ENCODE data around the gene SMOC2.

Gene SMOC2

DNA sequence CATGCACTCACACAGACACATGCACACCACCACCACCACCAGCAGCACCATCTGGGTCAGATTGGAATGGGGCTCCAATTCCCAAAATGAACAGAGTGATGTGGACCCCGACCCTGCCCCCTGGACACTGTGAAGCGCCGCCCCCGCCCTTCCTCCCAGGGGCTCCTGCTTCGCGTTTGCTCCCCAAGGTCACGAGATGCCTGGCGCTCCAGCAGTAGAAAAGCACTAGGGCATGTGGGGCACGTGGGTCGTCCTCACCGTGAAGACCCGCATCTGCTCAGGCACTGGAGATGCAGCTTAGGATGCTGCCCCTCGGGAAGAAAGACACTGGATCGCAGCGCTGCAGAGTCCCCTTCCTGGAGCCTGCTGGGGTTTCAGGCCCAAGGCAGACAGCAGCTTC is 184.0 kb downstream of the SMOC2 start:
- DNase-seq (ENCODE audit: low read depth in 2 of 2), result no peak

DNA sequence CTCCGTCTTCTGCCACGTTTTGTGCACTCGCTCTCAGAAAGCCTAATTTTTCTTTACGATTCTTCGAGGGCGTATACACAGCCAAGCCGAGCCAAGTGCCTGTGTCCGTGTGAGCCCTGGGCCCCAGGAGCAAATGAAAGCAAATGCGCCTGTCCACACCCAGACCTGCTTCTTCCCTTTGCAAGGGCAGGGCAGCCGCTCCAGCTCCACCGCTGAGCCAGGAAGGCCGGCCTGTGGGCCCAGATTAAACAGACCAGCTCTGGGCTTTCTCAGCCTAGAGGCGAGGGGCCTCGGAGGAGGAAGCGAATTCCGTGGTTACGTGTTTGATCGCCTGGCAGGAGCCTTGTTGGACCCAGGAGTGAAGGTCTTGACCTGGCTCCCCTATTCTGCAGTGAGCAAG is 184.6 kb downstream of the SMOC2 start:
- no peak for DNase-seq (ENCODE audit: low read depth in 2 of 2)

DNA sequence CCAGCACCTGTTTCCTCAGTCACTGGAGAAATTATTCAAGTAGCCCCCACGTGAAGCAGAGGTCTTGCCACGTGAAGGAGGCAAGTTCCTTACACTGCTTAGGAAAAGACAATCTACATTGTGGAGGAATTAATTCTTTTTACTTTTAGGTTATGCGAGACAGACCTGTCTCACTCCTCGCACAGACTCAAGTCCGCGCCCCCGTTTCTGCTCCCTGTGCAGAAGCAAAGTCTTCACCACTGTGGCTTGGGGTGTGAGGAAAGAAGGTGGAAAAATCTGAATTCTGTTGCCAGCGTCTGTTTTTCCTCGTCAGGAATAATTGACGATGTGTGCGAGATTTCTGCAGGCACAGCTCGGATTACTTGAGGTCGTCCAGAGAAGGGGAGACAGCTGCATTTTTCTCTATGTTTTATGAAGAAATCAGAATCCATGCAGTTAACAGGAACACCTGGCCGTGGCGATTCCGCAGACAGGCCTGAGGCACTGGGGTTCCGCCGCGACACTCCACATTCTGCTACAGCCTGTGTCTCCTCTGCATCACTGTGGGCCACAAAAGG is 185.1 kb downstream of the SMOC2 start:
- no peak for DNase-seq (ENCODE audit: low read depth in 2 of 2)

DNA sequence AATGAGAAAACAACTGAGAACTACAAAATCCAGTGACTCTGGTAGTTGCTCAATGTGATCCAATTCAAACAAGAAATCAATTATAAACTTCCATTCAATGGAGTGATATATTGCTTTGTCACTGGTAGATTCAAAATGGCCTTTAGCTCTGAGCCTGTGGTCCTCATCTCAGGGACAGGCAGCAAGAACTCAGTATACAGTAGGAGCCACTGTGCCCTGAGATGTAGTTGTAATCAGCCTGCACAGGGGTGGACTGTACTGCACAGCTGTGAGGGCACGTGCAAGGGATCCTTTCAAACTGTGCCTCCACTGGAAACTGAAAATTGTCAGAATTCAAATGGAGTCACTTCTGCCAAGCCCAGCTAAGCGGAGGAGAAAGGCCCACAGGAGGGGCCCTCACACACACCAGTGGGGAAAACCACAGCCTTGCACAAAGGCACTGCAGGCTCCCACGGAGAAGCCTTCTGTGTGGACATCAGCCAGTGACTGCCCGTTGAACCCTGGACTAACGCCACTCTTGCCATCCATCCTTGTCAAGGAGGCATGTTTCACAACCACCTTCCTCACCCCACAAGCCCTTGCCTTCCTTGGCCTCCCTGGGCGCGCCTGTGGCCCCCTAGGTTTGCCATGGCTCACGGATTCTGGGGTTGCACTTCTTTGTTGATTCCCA is 186.7 kb downstream of the SMOC2 start:
- DNase-seq (ENCODE audit: low read depth in 2 of 2), result no peak

DNA sequence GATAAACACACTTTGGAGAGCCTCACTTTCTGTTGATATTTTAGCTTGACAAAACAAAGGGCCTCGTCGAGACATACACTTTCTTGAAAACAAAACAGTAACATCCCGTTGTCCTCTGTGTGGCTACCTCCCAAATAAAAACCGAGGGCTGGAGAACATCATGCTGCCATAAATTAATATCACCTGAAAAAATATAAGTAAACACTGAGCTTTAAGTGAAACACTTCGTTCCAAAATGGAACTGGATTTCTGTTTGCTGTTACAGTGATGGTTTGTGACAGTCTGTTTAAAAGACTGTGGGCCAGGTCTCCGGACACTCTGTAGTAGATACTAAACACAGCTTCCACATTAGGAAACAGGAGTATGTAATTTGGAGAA is 187.2 kb downstream of the SMOC2 start:
- no peak for DNase-seq (ENCODE audit: low read depth in 2 of 2)

DNA sequence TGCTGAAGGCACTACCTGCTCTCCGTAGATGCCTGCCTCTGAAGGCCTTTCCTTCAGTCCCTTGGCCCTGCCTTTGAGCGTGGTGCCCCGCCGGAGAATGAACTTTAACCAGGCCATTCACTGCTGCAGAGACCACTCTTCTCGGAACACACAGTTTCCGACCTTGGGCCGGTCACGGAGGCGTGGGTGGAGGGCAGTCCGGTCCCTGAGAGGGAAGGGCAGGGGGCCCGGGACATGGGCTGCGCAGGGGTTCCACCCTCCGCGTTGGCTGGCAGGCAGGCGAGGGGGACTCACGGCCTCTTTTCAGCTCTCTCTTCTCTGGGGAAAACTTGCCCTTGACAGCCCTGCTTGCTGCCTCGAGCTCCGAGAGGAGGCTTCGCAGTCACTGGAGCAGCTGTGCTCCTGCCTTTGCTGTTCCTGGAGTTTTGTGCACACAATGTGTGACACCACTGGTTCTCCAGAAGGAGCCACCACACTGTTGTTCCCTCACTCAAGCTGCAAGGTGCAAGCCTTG is 187.8 kb downstream of the SMOC2 start:
- DNase-seq (ENCODE audit: low read depth in 2 of 2), result no peak

DNA sequence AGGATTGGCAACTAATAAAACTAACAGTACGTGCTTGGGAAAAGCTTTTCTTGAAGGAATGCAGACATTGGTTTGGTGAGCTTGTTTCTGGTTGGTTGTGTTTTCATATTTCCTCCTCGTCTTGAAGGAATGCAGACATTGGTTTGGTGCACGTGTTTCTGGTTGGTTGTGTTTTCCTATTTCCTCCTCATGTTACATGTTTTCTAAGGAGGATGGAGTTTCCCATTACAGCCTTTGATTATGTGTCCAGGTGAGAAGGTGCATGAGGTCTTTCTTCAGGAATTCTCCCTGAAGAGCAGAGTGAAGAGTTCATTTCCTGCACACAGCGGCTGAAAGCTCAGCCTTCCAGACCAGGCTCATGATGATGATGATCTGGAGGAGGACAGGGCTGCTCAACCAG is 190.6 kb downstream of the SMOC2 start:
- no peak for DNase-seq (ENCODE audit: low read depth in 2 of 2)

DNA sequence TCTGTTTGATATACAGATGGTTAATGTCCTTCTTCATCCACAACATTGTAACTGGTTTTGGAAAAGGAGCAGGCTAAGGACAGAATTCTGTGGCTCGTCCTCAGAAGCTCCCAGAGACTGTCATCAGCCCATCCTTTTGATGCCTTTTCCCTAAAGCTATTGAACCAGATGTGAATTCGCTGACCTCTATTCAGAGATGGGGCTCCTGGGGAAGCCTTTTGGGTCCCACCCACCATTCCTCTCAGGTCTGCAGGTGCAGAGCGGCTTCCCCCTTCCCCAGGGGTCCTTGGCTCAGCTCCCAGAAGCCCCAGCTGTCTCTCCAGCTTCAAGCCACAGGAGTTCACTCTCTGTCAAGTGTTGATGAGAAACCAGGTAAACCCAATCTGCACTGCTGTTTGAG is 191.7 kb downstream of the SMOC2 start:
- DNase-seq (ENCODE audit: low read depth in 2 of 2), result no peak

DNA sequence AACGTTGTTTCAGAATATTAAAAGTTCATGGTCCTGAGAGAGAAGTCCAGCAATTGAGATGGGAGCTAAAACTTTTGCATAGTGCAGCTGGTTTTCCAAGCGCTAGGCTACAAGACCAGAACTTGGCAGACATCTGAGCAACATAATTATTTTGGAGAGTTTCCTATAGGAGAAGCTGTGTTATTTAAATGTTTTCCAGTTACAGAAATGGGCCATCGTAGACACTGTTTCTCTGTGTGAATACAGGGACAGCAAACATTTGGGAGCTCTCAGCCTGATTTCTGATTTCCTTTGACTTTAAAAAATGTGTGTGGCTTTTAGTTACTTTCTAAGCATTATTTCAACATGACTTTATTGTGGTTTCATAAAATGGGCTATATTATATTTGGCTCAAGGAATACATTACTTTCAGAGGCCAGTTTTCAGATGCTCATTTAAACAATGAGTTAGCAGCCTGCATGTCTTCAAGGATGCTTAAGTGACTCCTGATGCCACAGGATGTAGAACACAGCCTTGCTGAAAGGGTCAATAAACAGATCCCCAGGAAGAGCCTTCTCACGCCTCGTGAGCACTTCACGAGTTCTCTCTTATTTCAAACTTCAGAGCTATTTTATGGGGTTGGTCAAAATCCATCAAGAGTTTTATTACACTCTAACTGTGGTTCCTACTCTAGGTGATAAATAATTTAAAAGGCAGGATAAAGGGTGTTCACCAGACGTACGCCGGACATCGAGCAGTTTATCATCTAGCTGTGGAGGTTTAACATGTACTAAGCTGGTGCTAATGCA is 193.8 kb downstream of the SMOC2 start:
- DNase-seq (ENCODE audit: low read depth in 2 of 2), result no peak

DNA sequence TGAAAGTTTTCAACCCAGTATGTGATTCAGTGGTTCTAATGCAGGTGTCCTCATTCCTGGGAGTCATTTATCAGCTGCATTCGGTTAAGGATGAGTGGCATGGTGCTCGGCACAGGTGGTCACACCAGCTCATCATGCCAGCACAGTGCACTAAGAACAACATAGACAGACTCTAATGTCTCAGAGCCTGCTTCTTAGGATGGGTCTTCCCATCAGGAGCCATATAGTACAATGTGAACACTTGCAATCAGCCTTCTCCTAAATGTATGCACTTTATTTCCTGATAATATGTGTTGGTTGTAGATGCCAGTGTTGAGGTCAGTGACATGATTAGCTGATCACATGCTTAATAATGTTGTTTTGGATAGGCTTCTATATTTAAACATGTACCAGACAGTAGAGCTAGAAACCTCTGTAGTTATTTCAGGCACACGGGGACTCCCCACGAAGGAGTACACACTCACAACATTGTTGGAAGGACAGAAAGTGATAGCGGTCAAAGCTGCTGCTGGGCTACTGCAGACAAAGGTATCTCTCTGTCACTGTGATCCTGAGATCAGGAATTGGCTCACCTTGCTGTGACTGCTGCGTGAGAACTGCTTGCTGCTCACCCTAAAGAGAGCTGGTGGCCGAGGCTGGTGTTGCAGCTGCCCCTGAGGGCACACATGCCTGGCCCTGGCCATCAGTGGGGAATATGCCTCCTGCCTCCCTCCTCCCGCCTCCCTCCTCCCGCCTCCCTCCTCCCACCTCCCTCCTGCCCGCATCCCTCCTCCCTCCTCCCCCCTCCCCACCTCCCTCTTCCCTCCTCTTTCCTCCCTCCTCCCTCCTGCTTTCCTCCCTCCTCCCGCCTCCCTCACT is 195.4 kb downstream of the SMOC2 start:
- DNase-seq (ENCODE audit: low read depth in 2 of 2), result no peak

DNA sequence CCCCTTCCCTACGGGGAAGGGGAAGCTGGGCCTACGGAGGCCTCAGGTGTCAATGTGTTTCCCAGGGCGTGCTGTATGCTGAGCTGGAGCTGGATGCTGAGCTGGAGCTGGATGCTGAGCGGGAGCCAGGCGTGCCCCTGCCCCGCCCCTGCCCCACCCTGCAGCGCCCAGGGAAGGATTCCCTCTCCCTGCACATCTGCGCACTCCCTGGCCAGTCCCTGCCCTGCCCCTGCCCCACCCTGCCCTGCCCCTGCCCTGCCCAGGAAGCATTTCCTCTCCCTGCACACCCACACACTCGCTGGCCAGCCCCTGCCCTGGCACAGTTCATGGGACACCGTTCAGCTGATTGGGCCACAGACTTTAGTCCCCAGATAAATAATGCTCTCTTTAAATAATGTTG is 196.8 kb downstream of the SMOC2 start:
- DNase-seq (ENCODE audit: low read depth in 2 of 2), result no peak

DNA sequence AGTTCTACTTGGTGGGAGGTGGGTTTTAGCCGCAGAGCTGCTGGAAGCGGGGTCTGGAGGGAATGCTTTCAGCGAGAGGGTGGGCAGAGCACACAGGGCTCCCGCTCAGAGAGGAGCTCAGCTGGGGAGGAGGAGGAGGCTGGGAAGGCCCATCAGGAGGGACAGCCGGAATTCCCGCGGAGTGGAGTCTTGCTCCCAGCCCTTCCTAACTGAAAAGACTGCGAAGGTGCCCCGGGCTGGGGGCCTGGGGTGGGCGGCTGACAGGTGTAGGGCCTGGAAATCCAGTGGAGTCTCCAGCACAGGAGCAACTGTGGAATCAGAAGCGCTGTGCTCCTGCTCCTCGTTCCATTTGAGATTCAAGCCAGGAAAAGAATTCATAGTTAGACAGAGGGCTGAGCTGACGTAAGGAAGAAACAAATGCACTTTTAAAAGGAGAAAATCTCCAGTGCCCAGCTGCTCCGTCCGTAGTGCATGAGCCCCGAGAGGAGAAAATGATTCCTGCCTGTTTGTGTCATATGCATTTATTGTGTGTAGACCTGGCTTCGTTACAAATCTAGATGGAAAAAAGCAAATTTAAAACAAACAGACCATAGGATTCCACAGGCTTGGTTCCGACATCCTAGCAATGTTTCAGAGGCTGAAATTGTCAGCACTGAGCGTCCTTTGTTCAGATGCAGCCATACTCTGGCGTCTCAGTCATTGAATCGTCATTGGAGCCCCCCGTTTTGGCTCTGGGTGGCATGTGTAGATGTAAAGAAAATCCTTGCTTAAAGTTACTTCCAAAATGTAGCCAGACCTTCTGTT is 197.7 kb downstream of the SMOC2 start:
- DNase-seq (ENCODE audit: low read depth in 2 of 2), result no peak

DNA sequence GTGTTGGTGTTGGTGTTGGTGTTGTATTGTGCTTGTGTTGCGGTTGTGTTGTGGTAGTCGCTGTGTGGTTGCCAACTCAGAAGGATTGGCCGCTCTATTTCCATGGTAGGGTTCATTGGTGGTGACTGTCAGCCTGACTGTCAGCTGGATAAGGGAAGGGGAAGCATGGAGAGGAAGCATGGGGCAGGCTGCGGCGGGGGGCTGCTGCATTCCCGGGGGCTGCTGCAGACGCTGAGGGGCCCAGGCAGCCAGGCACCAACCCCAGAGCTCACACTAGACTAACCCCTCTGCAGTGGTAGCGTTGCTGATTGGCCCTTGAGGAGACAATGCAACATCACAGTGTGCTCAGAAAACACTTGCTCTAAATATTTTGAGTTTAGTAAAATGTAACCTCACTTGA is 199.2 kb downstream of the SMOC2 start:
- no peak for DNase-seq (ENCODE audit: low read depth in 2 of 2)

DNA sequence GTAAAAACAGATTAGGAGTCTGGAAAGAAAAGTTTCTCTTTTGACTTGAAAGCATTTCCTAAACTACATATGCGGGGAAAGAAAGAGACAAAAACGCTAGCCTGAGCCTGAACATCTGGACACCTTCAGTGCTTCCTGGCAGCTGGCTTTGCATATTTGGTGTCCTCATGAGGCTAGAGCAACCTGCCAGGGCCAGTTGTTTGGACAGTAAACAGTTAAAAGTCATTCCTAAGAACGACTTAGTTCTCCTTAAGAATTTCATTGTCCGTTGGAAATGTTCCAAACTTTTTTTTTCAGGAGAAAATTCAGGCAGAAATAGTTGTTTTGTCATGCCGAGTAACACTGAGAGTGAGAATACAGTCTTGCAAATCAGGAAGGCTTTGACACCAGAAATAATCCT is 199.8 kb downstream of the SMOC2 start:
- DNase-seq (ENCODE audit: low read depth in 2 of 2), result no peak

DNA sequence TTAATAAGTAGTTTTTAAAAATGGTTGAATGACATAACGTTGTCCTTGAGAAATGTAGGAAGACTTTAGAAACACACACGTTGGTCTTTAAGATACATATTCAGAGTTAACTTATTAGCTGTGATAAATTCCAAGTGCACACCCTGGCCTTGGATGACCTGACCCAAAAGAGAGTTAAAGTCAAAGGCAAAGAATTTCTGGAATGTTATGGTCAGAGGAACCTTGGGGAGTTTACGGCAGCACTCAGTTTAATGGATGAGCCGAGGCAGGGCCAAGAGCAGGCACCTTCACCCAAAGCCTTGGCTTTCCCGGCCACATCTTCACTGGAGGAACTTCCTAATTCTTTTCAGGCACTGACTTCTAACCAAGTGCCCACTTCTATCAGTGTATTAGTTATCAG is 200.5 kb downstream of the SMOC2 start:
- no peak for DNase-seq (ENCODE audit: low read depth in 2 of 2)

DNA sequence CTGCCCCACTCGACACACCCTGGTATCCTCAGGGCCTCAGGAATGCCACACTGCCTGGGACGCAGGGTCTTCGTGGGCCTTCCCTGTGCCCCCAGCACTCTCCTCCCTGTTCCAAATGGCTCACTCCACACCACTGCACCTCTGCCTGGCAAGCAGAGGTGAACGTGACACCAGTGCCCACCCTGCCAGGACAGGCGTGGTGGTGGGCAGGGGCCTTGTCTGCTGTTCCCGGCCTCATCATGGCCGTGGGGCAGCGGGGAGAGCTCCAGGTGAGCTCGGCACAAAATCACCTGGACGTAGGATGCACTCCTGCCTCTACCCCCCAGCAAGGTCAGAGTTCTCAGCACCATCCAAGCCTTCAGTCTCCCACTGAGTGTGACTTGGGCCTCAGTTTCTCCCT is 202.4 kb downstream of the SMOC2 start:
- DNase-seq (ENCODE audit: low read depth in 2 of 2), result no peak

DNA sequence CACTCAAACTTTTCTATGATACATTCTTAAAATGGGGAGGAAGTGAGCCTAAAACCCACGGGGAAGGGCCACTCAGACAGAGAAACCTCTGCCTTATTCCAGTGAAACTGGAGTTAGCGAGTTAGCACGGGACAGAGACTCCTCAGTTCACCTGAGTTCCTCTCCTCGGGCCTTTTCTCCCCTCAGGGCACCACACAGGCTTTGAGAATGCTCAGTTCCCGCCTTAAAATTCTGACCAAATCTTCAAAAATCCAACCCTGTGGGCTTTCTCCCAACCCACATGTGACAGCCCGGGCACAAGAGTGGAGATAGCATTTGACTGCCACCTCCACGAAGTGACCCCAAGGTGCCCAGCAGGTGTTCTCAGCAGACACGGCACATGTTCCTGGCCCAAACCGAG is 204.3 kb downstream of the SMOC2 start:
- no peak for DNase-seq (ENCODE audit: low read depth in 2 of 2)

DNA sequence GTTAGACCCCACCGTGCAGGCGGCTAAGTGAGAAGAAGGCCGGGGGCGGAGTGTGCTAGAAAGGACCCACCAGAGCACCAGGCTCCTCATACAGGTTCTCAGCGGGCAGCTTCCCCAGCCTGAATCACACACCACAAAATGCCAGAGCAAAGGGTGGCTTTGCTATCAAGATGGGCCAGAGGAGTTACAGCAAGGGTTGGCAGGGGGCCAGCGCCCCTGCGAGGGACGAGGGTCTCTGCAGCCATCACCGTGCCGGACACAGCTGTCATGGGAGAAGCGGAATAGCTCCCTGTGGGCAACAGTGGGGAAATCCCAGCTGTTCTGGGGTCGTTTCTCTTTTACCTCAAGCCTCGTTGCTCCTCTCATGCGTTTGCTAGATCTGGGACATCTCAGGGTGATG is 206.3 kb downstream of the SMOC2 start:
- no peak for DNase-seq (ENCODE audit: low read depth in 2 of 2)

DNA sequence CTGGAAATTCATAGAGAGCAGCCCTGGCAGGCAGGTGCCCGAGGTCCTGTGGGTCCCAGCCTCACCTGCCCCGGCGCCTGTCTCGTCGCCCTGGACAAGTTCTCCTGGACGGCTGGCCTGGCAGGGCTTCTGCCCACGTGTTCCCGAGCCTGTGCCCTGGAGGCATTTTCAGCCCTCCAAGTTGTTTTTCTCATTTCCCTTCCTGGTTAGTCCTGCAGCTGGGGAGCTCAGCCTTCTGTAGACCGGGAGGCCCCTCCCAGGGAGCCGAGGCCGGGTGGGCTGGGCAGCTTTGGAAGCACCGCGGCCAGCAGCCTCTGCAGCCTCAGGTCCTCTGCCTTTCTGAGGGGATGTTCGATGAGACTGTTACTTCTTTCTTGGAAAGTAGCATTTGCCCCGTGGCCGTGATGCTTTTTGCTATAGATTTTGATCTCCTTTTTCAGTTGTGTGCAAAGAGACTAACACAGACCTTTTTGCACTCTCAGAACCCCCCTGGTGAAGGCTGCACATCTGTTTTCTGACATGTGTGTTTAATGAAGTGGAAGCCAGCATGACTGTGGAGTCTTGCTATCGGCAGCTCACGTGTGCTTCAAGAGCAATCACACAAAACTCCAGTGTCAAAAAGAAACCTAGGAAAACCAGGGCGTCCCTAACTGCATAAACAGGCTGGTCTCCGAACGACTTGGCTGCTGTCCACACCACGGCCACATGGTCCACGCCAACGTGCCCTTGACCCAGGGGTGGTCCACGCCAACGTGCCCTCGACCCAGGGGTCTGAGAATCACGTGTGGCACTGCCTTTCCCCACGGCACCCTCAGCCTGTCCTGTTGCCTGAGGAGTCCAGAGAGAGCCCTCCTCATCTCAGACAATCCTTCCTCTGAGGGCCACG is 207.5 kb downstream of the SMOC2 start:
- DNase-seq (ENCODE audit: low read depth in 2 of 2), result no peak

DNA sequence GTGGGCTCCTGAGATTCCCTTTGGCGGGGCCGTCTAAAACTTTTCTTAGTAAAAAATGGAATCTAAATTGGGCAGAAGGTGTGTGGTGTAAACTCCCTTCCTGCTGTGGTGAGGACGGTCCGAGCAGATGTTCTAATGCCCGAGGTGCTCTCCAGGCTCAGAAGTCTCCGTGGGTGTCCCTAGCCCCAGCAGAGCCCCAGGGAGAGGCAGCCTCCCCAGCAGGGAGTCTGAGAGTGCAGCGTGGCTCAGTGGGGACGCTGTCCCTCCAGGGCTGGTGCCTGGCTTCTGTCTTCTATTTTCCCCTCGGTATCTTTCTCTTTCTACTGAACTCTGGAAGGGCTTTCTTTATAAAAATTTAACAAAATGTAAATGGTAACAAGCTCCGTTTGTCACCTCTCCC is 208.2 kb downstream of the SMOC2 start:
- DNase-seq (ENCODE audit: low read depth in 2 of 2), result no peak

All from stimulated activated CD8-positive, alpha-beta memory T cell treated with anti-CD3 and anti-CD28 coated beads, Interleukin-7, amount 100 ng/mL, for 1 hour (primary cell).